Fibroblast of the aortic adventitia (primary cell): ENCODE data around the gene ABCG1. TPM values are rescaled to one million over a fixed set of nuclear protein-coding genes. Genes with fewer than 3 reads are reported as not detected.

Experiments used
- DNase-seq: peaks from one replicate; pipeline ENCODE4 v3.0.0-alpha.2; 2010; ENCODE audit warnings: low read depth
- H3K4me3 ChIP-seq: 2 replicates; pipeline ENCODE4 v1.5.1; 2011; ENCODE audit warnings: low read depth, mild to moderate bottlenecking, control low read depth, low read length, moderate library complexity
- total RNA-seq: library from RNA; depleted of rRNA; stranded (reverse); fragments of >200 nt; gene quantifications from 2 replicates; pipeline ENCODE4 v1.2.3, GENCODE V29; 2012; ENCODE audit warnings: low replicate concordance
- TF ChIP-seq, protein P1 (sequence below): IDR thresholded peaks from 2 replicates; pipeline ENCODE4 v1.5.1; 2011; ENCODE audit warnings: mild to moderate bottlenecking, low read length, control low read depth, inconsistent platforms; ENCODE audit not compliant: insufficient read depth

The ABCG1 gene
- total RNA-seq, 1 donor: 0.09 TPM

DNA sequence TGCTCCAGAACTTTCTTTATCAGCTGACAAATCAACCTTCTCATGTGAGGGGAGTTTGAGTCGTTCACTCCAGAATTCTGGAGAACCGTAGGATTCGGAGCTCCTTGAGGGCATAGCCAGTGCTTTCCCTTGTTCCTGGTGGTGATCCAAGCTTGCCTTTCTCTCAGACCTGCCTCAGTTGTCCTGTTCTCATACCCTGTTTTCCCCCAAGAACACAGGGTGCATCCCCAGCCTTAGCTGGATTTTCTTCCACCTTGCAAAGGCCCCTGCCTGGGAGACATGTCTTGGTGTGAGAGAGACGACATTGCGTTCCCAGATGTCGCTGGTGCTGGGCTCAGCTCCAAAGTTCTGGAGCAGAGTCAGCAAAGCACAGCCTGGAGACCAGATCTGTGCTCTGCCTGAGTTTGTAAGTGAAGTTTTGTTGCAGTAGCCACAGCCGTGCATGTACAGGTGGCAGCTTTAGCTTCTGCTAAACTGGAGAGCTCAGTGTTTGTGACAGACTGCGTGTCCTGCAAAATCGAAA, 40.0 kb downstream of the ABCG1 start:
- TF ChIP-seq, protein P1, sequence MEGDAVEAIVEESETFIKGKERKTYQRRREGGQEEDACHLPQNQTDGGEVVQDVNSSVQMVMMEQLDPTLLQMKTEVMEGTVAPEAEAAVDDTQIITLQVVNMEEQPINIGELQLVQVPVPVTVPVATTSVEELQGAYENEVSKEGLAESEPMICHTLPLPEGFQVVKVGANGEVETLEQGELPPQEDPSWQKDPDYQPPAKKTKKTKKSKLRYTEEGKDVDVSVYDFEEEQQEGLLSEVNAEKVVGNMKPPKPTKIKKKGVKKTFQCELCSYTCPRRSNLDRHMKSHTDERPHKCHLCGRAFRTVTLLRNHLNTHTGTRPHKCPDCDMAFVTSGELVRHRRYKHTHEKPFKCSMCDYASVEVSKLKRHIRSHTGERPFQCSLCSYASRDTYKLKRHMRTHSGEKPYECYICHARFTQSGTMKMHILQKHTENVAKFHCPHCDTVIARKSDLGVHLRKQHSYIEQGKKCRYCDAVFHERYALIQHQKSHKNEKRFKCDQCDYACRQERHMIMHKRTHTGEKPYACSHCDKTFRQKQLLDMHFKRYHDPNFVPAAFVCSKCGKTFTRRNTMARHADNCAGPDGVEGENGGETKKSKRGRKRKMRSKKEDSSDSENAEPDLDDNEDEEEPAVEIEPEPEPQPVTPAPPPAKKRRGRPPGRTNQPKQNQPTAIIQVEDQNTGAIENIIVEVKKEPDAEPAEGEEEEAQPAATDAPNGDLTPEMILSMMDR: no peak
- no peak for DNase-seq
- H3K4me3 ChIP-seq: no peak overlapping the region

DNA sequence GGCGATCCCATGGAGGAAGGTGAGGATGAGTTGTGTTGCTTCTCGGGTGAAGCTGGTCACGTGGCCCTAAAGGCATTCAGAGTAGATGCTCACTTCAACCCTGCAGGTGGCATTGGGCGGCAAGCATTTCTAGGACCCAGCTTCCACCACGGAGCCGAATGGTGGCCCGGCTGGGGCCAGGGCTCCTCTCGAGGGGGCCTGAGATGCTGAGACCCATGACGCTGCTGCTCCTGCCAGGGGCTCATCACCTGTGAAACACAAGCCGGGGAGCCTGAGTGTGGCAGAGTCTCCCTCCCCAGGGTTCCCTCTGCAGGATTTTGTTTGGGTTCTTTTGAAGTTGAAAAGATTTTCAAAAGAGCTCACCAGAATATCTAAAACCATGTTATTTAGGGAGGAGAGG, 41.2 kb downstream of the ABCG1 start:
- TF ChIP-seq, protein P1: no peak
- no peak overlapping the region for H3K4me3 ChIP-seq
- DNase-seq: no peak

DNA sequence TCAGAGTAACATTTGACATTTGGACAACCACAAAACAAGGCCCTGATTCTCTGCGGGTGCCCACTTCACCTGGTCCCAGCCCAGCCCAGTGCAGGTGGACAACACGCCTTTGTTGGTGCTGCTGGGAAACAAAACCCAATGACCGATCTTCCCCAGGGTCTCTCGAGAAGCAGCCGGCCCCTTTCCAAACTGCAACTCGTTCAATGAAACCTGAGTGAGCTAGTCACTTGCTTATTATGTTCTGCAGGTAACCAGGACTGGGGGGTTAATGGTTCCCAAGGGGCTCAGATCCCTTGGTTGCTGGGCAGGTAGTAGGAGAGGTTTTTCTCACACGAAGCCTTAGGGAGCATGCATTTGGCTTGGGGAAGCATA, 42.9 kb downstream of the ABCG1 start:
- H3K4me3 ChIP-seq: no peak overlapping the region
- TF ChIP-seq, protein P1: no peak
- no peak for DNase-seq

DNA sequence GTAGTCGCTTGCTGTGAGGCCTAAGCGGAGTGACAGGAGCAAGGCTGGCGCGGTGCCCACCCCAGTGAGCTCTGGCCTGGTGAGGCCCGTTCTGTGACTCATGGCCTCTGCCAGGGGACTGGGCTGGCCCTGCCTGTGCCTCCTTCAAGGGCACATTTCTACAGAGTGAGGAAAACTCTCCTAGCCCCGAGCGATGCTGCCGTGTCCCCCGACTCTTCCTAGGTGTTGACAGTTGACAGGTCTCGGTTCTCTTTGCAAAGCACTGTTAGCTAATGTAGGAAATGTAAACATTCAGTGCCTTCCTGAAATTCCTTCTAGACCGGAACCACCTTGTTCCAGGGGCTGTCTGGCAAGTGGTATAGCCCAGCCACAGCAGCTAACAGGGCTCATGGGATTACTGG, 43.9 kb downstream of the ABCG1 start:
- H3K4me3 ChIP-seq: no peak overlapping the region
- DNase-seq: peak; percentile 4
- TF ChIP-seq, protein P1: no peak

DNA sequence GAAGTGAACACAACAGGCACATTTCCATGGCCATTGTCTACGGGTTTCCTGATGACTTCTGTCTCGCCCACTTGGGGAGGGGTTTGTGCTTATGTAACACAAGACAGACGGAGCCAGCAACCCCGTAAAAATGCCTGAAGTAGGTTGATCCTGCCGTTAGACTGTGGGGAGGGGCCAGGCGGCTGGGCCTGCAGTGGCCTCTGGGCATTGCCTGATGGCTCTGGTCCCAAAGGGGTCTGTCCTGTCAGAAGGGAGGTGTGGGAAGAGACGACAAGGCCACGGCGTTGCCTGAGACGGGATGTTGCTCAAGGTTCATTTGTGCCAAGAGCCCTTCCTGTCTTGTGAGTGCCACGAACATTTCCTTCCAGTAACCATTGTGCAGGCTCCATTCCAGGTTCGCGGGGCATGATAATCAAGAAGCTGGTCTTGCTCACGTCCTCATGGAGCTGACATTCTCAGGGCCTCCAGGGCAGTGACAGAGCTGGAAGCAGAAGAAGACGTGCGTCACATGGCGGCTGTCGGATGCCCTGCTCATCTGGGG, 44.7 kb downstream of the ABCG1 start:
- TF ChIP-seq, protein P1: no peak
- peak; percentile 18 for DNase-seq
- H3K4me3 ChIP-seq: no peak overlapping the region

DNA sequence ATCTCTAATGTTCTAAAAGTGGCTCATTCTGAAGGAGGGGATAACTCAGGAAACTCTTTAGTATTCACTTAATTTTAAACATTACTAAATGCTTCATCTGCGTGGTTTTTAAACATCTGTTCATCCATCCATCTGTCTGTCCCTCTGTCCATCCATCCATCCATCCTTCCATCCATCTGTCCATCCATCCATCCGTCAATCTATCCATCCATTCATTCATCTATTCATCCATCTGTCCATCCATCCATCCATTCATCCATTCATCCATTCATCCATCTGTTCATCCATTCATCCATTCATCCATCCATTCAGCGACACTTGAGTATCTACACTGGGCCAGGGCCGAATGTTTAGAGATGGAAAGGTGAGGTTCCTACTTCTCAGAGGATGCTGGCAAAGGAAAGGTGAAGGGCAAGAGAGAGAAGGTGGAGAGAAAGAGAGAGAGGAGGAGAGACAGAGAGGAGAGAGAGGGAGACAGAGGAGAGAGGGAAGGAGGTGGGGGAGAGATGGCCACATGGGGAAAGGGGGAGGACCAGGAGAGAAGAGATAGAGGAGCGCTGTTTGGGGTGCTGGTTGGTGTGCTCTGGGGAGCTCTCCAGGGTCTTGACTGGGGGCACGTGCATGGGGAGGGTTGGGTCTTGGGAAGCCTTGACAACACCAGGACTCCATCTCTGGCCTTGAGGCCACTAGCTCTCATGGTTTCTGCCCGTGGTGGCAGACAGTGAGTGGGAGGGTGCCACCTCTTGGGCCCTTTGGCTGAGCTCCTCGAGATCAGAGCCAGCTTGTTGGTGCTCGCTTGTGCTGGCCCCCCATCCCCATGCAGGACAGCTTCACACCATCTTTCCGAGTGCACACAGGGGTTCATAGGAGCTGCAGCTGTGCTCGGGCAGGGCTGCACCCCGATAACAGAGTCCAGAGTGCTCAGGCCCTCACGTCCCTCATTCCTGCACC, 45.6 kb downstream of the ABCG1 start:
- TF ChIP-seq, protein P1: no peak
- H3K4me3 ChIP-seq: no peak overlapping the region
- DNase-seq: no peak
